GM12872 (cell line): ENCODE results near the gene PPIA.

Source experiments
- TF ChIP-seq, protein P1 (sequence below): IDR thresholded peaks from 3 replicates; pipeline ENCODE4 v1.5.1; 2011; ENCODE audit warnings: low read depth, mild to moderate bottlenecking, low read length, moderate library complexity; ENCODE audit not compliant: insufficient read depth

The PPIA gene

DNA sequence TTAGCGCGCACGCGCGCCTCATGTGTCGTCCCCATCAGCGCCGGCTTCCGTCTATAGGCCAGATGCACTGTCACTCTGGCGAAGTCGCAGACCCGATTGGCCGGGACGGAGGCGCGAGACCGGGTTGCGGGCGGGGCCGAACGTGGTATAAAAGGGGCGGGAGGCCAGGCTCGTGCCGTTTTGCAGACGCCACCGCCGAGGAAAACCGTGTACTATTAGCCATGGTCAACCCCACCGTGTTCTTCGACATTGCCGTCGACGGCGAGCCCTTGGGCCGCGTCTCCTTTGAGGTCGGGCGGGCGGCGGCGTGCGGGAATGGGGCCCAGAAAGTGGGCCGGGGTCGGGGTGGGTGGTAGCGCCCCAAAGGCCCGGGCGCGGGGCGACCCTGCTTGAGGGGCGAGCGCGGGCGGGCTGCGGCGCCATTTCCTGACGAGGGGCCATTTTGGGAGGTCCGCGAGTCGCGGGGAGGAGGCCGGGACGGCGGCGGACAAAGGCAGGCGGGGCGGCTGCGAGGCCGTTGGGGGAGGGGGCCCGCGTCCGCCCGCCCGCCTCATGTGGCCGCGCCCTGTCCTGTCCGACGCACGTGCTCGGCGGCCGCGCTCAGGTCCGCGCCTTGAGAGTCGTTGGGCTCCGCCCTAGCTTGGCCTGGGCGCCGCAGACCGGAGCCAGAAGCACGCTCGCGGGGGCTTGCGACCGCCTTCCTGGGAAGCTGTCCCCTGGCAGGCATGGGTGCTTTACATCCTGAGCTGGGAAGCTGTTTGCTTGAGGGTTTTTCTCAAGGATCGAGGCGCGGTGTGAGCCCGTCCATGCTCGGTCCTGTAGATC, at the start of gene PPIA:
Gene PPIA, plus strand, starts transcription at position 178 of the 825 bp plus-strand sequence. Its CDS starts 44 bp downstream, at position 222.
- TF ChIP-seq, protein P1, sequence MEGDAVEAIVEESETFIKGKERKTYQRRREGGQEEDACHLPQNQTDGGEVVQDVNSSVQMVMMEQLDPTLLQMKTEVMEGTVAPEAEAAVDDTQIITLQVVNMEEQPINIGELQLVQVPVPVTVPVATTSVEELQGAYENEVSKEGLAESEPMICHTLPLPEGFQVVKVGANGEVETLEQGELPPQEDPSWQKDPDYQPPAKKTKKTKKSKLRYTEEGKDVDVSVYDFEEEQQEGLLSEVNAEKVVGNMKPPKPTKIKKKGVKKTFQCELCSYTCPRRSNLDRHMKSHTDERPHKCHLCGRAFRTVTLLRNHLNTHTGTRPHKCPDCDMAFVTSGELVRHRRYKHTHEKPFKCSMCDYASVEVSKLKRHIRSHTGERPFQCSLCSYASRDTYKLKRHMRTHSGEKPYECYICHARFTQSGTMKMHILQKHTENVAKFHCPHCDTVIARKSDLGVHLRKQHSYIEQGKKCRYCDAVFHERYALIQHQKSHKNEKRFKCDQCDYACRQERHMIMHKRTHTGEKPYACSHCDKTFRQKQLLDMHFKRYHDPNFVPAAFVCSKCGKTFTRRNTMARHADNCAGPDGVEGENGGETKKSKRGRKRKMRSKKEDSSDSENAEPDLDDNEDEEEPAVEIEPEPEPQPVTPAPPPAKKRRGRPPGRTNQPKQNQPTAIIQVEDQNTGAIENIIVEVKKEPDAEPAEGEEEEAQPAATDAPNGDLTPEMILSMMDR = no peak

DNA sequence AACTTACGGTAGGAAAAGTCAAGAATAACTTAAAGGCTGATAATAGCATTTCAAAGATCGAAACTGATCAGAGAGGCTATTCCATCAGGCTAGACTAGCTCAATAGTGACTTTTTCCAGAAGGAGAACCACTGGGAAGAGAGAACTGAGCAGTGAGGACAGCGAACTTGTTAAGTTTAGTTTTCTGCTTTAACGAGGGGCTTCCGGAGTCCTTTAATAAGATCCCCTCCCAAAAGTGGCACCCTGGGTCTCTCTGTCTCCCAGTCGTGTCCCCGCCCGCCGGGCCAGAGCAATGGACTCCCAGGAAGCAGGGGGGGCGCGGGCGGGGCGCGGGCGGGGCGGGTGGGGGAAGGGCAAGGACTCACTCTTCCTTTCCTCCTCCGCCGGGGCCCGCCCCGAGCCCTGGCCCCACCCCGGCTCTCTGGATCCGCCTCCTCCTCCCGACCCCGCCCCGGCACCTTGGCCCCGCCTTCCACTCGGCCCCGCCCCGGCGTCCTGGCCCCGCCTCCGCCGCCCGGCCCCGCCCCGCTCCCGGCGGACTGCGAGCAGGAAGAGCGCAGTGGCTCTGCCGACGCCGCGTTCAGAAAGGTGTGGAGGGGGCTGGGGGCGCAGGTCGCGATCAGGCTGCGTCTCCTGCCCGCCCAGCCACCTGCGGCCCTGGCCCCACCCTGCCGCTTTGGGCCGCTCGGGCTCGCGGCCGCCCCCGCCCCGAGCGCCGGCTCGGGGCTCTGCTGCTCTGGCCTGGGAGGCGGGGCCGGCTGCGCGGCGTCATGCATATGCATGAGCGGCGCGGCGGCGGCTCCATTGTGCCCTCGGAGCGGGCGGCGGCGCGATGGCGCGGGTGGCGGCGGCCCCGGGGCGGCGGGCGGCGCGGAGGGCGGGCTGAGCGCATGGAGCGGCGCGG, 48.2 kb upstream of the PPIA start, which contains the start of gene ZMIZ2:
Gene ZMIZ2, plus strand, starts transcription at position 803 of the 903 bp plus-strand sequence. CDS start 7,403 bp downstream, outside the sequence.
- TF ChIP-seq, protein P1 = no peak

DNA sequence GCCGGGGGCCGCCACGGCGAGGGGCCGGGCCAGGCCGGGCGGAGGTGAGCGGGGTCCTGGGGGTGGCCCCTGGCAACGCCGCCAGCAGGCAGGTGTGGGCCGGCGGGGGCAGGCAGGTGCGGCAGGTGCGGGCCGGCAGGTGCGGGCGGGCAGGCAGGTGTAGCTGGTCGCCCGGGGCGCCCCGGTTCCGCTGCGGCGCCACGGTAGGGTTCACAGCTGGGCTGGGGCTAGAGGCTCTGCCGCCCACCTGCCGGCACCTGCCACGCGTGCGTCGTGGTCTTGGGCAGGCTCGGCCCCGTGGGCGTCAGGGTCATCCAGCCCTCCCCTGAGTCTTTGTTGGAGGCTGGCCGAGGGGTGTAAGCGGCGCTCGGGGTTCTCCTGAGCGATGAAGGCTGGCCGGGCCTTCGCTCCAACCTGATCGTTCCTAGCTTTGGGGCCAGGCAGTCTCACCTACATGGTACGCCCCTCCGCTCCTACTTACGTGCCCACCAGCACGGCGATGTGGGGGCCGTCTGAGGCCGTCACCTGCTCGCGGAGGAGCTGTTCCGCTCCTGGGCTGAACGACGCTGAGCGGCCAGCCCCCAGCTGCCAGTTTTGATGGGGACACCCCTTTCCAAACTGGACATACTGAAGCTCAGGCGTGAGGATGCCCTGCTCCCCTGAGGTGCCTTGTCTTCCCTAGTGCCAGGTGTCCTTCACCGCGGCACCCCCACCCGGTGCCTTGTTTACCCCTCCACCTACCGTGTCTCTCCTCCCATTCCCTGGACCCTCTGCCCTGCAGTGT, 47.3 kb upstream of the PPIA start:
- TF ChIP-seq, protein P1 = no peak

DNA sequence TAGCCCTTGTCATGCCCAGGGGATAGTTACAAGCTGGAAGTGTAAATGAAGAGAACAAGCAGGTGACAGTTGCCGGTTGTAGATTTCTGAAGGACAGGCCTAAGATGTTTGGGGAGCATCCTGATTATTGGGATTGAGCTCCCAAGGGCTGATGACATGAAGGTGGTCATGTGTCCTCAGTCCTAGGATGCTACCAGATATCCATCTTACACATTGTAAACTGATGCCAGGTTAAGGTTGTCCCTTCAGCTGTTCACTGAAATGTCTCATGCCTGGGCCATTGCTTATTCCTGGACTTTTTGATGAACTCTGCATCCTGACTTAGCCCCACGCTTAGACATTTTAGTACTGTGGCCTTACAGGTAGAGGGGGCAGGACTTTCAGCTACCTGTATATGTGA, 46.5 kb upstream of the PPIA start:
- TF ChIP-seq, protein P1 = no peak

DNA sequence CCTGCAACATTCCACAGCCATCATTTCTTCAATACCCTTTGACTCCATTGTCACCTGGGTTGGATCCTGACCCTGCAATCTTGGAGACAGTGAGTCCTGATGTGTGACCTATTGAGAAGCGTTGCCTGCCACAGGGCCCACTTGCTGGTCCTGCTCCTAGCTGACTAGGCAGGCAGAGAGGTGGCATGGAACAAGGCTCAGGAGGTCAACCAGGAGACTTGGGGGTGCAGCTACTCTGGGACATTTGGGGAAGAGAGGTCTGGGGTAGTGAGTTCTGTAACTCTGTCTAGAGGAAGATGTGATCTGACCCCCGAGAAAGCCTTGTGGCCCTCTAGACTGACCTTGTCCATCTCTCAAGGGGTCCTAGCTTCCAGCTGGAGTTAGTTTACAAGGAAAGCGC, 46.1 kb upstream of the PPIA start:
- TF ChIP-seq, protein P1 = no peak

DNA sequence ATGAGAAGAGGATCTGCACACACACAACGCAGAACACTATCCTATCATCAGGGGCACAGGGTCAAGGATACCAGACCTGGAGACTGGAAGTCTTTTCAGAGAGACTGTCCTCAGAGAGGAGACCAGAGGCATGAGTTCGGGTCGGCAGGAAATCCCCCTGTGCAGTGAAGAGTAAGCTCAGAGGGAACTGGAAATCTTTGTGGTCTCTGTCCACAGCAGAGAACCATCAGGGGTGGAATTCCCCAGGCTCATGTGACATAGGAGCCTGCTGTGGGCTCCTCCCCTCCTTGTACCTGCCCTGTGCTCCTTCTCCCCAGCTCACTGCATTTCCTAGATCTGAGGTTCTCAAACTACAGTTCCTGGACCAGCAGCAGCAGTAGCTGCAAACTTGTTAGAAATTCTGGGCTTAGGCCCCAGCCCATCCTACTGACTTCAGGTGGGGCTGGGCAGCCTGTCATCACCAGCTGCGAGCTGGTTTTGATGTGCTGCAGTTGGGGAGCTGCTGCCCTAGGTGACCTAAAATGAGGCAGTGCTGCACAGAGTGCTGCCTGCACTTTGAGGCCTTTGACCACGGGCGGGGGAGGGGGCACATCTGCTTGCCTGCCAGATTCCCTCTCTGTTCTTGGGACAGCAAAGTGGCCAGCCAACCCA, 45.4 kb upstream of the PPIA start:
- TF ChIP-seq, protein P1 = no peak
